Caki2 (cell line): ENCODE measurements around the gene ESR1. TPM values are rescaled to one million over a fixed set of nuclear protein-coding genes. Genes with fewer than 3 reads are reported as not detected.

Experiments used
- DNase-seq: peaks from one replicate; pipeline ENCODE4 v3.0.0-alpha.2; 2015; ENCODE audit warnings: low read depth
- in situ Hi-C: cut with HindIII; loops from 2 replicates; pipeline ENCODE4 v1.10.0; 2016; ENCODE audit warnings: low sequenced_read_pairs, low pct_unique_long_range_greater_than_20kb, mixed read lengths
- total RNA-seq: library from RNA; depleted of rRNA; stranded (reverse); fragments of >200 nt; shearing (Covaris generic); gene quantifications from 2 replicates; pipeline ENCODE4 v1.2.3, GENCODE V29; 2014; ENCODE audit warnings: low replicate concordance

Gene ESR1
- total RNA-seq, 1 experiment from 2014 or later: not detected

DNA sequence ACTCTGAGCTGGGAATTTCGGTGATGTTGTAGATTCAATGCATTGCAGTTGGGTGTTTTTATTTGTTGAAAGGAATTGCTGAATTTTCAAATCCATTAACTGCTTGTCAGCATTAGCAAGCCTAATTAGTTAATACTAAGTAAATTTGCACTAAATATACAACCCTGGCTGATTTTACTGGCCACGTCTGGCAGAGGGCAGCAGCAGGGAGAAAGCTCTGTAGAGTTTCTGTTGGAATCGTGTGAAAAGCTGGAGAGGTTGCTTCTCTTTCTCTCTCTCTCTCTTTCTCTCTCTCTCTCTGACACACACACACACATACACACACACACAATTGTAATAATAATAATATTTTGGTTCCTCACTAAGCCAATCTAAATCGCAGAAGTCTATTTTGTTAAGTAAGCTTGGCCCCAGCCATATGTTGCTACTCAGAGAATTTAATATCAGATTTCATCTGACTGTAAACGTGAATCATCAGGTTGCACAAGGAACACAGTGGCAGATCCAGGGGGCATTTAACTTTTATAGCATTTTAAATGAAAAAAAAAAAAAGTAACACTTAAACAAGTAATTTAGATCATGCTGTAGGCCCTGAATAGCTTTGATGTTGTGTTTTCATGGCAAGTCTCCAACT, 289.5 kb downstream of the ESR1 start:
- in situ Hi-C loops: no loop called here
- no peak for DNase-seq

DNA sequence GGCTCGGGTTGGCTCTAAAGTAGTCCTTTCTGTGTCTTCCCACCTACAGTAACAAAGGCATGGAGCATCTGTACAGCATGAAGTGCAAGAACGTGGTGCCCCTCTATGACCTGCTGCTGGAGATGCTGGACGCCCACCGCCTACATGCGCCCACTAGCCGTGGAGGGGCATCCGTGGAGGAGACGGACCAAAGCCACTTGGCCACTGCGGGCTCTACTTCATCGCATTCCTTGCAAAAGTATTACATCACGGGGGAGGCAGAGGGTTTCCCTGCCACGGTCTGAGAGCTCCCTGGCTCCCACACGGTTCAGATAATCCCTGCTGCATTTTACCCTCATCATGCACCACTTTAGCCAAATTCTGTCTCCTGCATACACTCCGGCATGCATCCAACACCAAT, 291.2 kb downstream of the ESR1 start:
- DNase-seq: no peak
- in situ Hi-C loops: no loop called here

- in situ Hi-C loops: no loop called here
- DNase-seq: no peak
Measured at GRCh38 chr6:152099446-152100182, 292.1 kb downstream of the ESR1 start.

DNA sequence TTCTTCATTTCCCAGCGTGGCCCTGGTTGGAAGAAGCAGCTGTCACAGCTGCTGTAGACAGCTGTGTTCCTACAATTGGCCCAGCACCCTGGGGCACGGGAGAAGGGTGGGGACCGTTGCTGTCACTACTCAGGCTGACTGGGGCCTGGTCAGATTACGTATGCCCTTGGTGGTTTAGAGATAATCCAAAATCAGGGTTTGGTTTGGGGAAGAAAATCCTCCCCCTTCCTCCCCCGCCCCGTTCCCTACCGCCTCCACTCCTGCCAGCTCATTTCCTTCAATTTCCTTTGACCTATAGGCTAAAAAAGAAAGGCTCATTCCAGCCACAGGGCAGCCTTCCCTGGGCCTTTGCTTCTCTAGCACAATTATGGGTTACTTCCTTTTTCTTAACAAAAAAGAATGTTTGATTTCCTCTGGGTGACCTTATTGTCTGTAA, 292.7 kb downstream of the ESR1 start:
- no peak for DNase-seq
- in situ Hi-C loops: no loop called here

DNA sequence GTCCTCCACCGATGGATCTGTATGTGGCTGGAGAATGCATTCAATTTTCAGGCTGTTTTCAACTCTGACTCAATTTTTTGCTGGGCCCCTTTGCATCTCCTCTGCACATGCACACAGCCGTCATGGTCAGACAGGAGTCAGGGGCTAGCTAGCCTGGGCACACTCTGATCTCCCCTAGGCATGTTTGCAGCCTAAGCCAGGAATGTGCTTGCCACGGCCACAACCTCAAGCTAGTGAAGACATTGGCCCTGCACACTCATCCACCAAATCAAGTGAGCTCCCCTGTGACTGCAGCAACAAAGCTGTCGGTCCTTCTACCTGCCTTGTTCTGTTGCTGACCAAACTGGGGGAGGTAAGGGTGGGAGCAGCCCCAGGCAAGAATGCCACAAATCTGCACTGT, 300.5 kb downstream of the ESR1 start:
- in situ Hi-C loops: no loop called here
- no peak for DNase-seq

- in situ Hi-C loops: no loop called here
Measured at GRCh38 chr6:152110886-152111820, 303.7 kb downstream of the ESR1 start.

DNA sequence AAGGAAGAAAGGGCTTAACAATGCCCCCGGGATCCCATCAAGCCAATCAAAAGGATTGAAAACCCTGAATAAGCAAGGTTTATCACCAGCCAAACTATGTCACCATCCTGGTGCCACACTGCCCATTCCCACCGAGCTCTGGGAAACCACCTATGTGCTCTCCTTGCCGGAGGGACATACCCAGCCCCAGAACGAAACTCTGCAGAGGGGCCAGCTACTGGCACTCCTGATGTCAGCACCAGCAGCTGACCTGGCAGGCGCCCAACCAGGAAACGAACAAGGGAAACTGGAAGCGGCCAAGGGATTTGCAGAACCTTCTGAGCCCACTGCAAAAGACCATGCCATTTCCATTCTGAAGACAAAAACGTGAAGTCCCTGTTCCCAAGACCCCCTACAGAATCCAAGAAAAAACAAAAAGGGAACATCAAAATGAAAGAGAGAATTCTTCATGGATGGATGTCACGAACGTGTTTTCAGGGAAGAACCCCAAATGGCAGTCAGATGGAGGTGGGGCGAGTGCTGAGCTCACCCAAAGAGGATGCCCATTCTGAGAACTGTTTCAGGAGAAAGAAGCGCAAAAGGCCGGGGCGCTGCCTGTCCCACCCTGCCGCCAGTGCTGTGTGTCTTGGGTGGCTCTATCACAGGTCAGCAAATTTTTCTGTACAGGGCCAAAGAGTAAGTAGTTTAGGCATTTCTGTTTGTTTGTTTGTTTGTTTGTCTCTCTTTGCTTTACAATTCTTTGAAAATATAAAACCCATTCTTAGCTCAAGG, 305.2 kb downstream of the ESR1 start:
- DNase-seq: no peak
- in situ Hi-C loops: no loop called here

More at GRCh38 chr6:152110886-152111820, 303.7 kb downstream of the ESR1 start:
- DNase-seq: no peak

DNA sequence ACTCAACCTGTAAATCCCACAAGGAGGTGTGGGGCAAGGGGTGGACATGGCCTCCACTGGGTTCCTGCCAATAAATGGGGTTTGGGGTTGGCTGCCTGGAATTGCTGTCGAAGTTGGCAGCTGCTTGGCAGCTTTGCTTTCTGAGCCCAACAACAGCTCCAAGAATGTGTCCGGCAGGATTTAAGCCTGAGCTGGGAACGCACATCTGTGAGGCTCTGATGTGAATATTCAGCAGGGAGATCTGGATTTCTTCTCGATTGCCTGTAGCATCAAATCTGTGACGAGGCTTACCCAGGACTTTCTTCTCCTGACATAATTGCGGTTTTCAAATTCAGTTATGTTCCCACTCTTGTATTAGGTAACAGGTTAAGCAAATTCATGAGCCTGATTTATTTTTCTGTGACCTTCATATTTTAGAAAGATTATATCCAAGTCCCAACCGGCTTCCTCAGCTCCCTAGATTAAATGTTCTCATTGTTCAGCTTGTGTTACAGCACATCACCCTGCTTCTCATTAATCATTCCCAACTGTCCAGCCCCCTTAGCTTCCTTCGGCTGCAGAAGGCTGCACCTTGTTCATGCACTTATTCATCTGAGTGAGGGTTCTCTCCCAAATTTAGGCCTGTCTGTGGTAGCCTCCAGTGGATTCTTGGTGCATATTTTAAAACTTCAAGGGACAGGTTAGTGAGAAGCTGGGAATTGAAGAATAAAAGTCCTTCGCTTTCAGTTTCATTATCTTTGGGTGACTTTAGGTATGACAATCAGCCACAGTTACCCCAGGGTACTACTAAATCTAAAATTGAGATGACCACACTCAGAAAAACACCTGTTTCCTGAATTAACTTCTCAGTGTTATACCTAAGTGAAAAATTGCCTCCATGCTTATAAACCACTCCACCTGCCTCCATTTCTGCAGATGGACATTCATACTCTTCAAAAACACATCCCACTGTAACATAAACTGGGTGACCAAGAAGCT, 310.0 kb downstream of the ESR1 start:
- DNase-seq: no peak
- in situ Hi-C loops: no loop called here

DNA sequence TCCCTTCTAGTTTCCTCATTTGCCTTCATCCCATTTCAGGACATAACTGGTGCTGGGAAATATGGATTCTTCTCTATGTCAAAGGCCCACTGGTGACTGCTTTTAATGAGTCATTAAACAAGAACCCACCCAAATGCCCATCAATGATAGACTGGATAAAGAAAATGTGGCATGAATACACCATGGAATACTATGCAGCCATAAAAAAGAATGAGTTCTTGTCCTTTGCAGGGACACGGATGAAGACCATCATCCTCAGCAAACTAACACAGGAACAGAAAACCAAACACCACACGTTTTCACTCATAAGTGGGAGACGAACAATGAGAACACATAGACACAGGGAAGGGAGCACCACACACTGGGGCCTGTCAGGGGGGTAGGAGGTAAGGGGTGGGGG, 310.7 kb downstream of the ESR1 start:
- DNase-seq: no peak
- in situ Hi-C loops: no loop called here

- in situ Hi-C loops: no loop called here
Measured at GRCh38 chr6:152118678-152119077, 311.2 kb downstream of the ESR1 start.

GRCh38 chr6:152119831-152120230, 312.3 kb downstream of the ESR1 start:
- DNase-seq: no peak
- in situ Hi-C loops: no loop called here

More at GRCh38 chr6:152118678-152119077, 311.2 kb downstream of the ESR1 start:
- DNase-seq: no peak

- DNase-seq: no peak
- in situ Hi-C loops: no loop called here
Measured at GRCh38 chr6:152121910-152122309, 314.4 kb downstream of the ESR1 start.

DNA sequence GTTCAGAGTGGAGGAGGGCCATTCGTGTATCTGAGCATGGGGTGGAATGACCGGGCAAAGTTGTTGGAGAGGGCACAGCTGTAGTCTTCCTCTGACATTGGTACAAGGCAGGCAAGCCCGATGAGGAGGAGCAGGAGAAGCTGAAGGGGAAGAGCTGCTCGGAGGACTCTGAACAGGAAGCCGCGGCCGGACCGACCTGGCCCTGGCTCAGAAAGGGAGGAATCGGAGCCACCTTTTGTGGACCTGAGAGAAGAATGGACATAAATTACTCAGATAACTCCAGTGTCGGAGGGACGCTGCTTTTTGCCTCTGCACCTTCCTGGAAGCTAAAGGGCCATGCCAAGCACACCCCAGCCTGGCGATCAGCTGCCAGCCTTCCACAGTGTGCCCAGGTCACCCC, 315.0 kb downstream of the ESR1 start:
- in situ Hi-C loops: no loop called here
- DNase-seq: no peak

DNA sequence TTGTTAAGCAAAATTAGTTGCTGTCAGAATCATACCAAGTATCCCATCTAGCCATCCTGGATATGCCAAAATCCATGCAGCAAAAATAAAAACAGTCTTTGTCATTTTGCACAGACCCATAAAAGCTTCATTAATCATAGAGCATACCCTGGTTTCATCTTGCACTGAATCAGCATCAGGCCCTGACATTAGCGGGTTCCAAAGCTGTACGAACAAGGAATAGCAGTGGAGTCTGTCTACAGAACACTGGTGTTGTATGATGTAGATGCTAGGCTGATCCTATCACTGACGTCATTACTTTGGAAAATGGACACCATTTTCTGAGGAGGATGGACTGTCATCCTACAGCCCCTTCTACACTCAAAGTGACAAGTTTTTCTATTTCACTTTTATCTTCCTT, 315.6 kb downstream of the ESR1 start:
- in situ Hi-C loops: no loop called here
- no peak for DNase-seq

- DNase-seq: peak; percentile 29
- in situ Hi-C loops: no loop called here
Measured at GRCh38 chr6:152124429-152125074, 317.1 kb downstream of the ESR1 start.

- in situ Hi-C loops: no loop called here
- DNase-seq: no peak
Measured at GRCh38 chr6:152127432-152128165, 320.1 kb downstream of the ESR1 start.
